ENCODE data around the gene CLEC2L. TPM values are rescaled to one million over a fixed set of nuclear protein-coding genes. Genes with fewer than 3 reads are reported as not detected.

Gene CLEC2L
- total RNA-seq, 6 donors from 2014 or later: not detected

DNA sequence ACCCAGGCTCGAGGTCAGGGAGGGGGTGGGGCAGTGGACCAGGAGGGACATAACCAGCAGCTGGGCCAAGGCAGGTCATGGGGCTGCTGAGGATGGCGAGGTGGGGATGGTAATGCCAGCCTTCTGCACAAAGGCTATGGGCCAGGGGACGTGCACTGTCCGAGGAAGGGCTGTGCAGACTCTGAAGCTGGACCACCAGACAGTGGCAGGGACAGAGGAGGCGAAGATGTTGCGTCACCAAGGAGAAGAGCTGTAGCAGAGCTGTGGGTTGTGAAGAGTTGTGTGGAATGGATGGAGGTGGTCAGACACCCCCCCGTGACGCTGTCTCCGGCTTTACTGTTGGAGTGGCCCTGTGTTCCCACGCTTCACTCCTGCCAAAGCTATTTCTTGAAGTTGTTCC, 1.8 kb downstream of the CLEC2L start:
- H3K4me1 ChIP-seq: peaks cover 4 to 16% (median 5%) of the 10 kb centered on the region in 4 donors
- 90 to 93% methylated on average over 7 to 9 of the region's 10 CpGs for WGBS, 2 donors
- no peaks in the 10 kb centered on the region for H3K9me3 ChIP-seq
- no peaks in the 10 kb centered on the region for H3K36me3 ChIP-seq
- no peak for DNase-seq
- ATAC-seq (ENCODE audit: low FRiP score in 2 of 2): peak in 1 of 2 donors; percentile 40
- H3K4me3 ChIP-seq: no peak overlapping the region
- H3K27ac ChIP-seq: no peak overlapping the region
- TF ChIP-seq POLR2AphosphoS5 (IDR thresholded peaks at IDR 0.05) (no peak), POLR2A (IDR thresholded peaks at IDR 0.05) (no peak), EP300 (IDR thresholded peaks at IDR 0.05) (no peak)
- TF ChIP-seq, protein P1, sequence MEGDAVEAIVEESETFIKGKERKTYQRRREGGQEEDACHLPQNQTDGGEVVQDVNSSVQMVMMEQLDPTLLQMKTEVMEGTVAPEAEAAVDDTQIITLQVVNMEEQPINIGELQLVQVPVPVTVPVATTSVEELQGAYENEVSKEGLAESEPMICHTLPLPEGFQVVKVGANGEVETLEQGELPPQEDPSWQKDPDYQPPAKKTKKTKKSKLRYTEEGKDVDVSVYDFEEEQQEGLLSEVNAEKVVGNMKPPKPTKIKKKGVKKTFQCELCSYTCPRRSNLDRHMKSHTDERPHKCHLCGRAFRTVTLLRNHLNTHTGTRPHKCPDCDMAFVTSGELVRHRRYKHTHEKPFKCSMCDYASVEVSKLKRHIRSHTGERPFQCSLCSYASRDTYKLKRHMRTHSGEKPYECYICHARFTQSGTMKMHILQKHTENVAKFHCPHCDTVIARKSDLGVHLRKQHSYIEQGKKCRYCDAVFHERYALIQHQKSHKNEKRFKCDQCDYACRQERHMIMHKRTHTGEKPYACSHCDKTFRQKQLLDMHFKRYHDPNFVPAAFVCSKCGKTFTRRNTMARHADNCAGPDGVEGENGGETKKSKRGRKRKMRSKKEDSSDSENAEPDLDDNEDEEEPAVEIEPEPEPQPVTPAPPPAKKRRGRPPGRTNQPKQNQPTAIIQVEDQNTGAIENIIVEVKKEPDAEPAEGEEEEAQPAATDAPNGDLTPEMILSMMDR (IDR thresholded peaks at IDR 0.05): no peak
- H3K27me3 ChIP-seq: peaks cover 0 to 24% (median 9%) of the 10 kb centered on the region in 4 donors

- Histone ChIP-seq H3K36me3 (no peaks in the 10 kb centered on the region), H3K27me3 (peaks cover 0 to 24% (median 9%) of the 10 kb centered on the region in 4 donors), H3K4me1 (peaks cover 4 to 16% (median 5%) of the 10 kb centered on the region in 4 donors), H3K9me3 (no peaks in the 10 kb centered on the region), H3K4me3 (no peak overlapping the region), H3K27ac (no peak overlapping the region)
- TF ChIP-seq EP300 (IDR thresholded peaks at IDR 0.05) (no peak), POLR2AphosphoS5 (IDR thresholded peaks at IDR 0.05) (no peak), POLR2A (IDR thresholded peaks at IDR 0.05) (no peak)
- TF ChIP-seq, protein P1 (IDR thresholded peaks at IDR 0.05): no peak
- DNase-seq (no peak), ATAC-seq (ENCODE audit: low FRiP score in 2 of 2) (no peak)
Measured at GRCh38 chr7:139525750-139526149, 2.3 kb downstream of the CLEC2L start.

- peaks cover 0 to 23% (median 9%) of the 10 kb centered on the region in 4 donors for H3K27me3 ChIP-seq
- ATAC-seq (ENCODE audit: low FRiP score in 2 of 2) (no peak), DNase-seq (no peak)
- WGBS, 2 donors: 69 to 78% methylated on average over 8 of the region's 8 CpGs
- H3K9me3 ChIP-seq: no peaks in the 10 kb centered on the region
- no peak overlapping the region for H3K4me3 ChIP-seq
- peaks cover 4 to 16% (median 5%) of the 10 kb centered on the region in 4 donors for H3K4me1 ChIP-seq
- no peak overlapping the region for H3K27ac ChIP-seq
- TF ChIP-seq EP300 (IDR thresholded peaks at IDR 0.05): no peak
- no peak for TF ChIP-seq POLR2AphosphoS5 (IDR thresholded peaks at IDR 0.05)
- TF ChIP-seq, protein P1 (IDR thresholded peaks at IDR 0.05): no peak
- no peak for TF ChIP-seq POLR2A (IDR thresholded peaks at IDR 0.05)
- H3K36me3 ChIP-seq: no peaks in the 10 kb centered on the region
Measured at GRCh38 chr7:139526578-139527544, 3.4 kb downstream of the CLEC2L start.

DNA sequence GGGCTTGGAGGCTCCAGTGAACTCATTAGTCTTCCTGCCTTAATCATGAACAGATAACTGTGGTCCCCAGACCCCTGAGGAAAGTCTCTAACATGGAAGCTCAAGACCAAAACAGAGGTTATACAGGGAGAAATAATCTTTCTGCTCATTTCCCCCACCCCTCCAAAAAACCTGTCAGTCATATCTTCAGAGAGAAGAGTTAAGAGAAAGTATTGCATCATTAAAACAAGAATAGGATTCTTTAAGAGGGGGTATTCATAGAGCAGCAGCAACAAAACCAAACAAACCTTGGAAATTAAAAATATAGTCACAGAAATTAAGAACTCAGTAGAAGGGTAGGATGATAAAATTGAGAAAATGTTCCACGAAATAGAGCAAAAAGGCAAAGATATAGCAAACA, 7.6 kb downstream of the CLEC2L start:
- no peaks in the 10 kb centered on the region for H3K36me3 ChIP-seq
- WGBS, 2 donors: 96 to 100% methylated on average over 1 of the region's 1 CpG
- ATAC-seq (ENCODE audit: low FRiP score in 2 of 2): no peak
- no peak for DNase-seq
- no peaks in the 10 kb centered on the region for H3K4me1 ChIP-seq
- no peak overlapping the region for H3K27ac ChIP-seq
- TF ChIP-seq, protein P1 (IDR thresholded peaks at IDR 0.05): no peak
- no peak for TF ChIP-seq POLR2AphosphoS5 (IDR thresholded peaks at IDR 0.05)
- H3K27me3 ChIP-seq: no peaks in the 10 kb centered on the region
- H3K9me3 ChIP-seq: no peaks in the 10 kb centered on the region
- no peak overlapping the region for H3K4me3 ChIP-seq
